ENCODE data around the gene PAM. TPM values are rescaled to one million over a fixed set of nuclear protein-coding genes. Genes with fewer than 3 reads are reported as not detected.

Gene PAM
- total and polyA plus RNA-seq, 12 donors, result 488 to 1,485 (median 1,074) TPM

DNA sequence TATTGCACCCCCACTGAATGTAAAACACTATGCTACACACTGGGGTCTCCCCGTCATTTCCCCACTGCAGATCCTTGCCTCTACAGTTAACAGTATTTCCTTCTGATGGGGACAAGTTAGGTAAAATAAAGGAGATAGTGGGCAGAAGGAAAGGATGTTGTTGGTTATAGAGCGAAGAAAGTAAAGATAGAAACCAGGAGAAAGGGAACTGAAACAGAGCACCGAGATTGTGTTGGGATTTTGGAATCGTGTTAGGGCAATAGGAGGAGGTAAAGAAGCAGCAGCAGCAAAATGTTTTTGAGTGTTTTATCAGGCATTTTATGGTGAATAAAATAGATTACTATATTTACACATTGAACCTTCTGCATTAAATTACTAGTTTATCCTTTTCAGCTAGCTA lies 60.0 kb downstream of the PAM start:
- intact Hi-C loops (cut with DNase I), result loop anchor here in 1 of 10 donors (5.0 kb wide), 1 partner anchor 42 kb away; no protein-coding TSS in a partner anchor
- H3K27me3 ChIP-seq, result no peaks in the 10 kb centered on the region
- no peaks in the 10 kb centered on the region for H3K36me3 ChIP-seq
- H3K4me3 ChIP-seq, result no peak overlapping the region
- no peaks in the 10 kb centered on the region for H3K9me3 ChIP-seq
- no peak for DNase-seq
- H3K27ac ChIP-seq, result no peak overlapping the region
- peaks cover 7 to 64% (median 32%) of the 10 kb centered on the region in 9 donors for H3K4me1 ChIP-seq
- no peak for TF ChIP-seq CTCF (IDR thresholded peaks at IDR 0.05)
- WGBS, 2 donors, result 58 to 61% methylated on average over 4 of the region's 4 CpGs
- ATAC-seq, result no peak

- intact Hi-C loops (cut with DNase I), result loop anchor here in 1 of 10 donors (5.0 kb wide), 1 partner anchor 42 kb away; no protein-coding TSS in a partner anchor
- Histone ChIP-seq H3K27ac (no peak overlapping the region), H3K27me3 (no peaks in the 10 kb centered on the region), H3K9me3 (no peaks in the 10 kb centered on the region), H3K4me1 (peaks cover 7 to 64% (median 32%) of the 10 kb centered on the region in 9 donors), H3K4me3 (no peak overlapping the region), H3K36me3 (no peaks in the 10 kb centered on the region)
- no peak for ATAC-seq
- no peak for TF ChIP-seq CTCF (IDR thresholded peaks at IDR 0.05)
- DNase-seq, result no peak
- 59 to 62% methylated on average over 3 of the region's 3 CpGs for WGBS, 2 donors
These were observed 60.6 kb downstream of the PAM start for GRCh38 chr5:102815540-102816332.

DNA sequence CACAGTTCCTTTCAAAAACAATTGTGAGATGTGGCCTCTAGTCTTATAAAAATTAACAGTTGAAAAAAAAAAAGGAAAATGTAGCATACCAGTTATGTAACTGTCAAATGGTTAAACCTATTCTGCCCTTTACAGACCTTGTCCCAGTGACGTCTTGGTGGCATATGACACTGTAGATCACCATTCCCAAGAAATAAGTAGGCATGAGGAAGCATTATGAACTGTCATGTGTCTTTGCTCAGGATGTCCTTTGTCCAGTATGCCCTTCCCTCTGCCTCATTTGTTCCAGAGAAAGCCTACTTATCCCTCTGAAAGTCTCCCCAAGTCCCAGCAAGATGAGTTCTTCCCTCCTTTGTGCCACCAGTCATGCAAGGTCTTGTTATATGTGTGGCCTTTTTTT lies 63.2 kb downstream of the PAM start:
- no peak for TF ChIP-seq CTCF (IDR thresholded peaks at IDR 0.05)
- H3K4me1 ChIP-seq, result peaks cover 7 to 51% (median 32%) of the 10 kb centered on the region in 9 donors
- WGBS, 2 donors, result 55 to 67% methylated on average over 1 of the region's 1 CpG
- no peak overlapping the region for H3K27ac ChIP-seq
- H3K36me3 ChIP-seq, result peaks cover 0 to 5% (median 0%) of the 10 kb centered on the region in 9 donors
- intact Hi-C loops (cut with DNase I), result loop anchor here in 1 of 10 donors (5.0 kb wide), 1 partner anchor 39 kb away; no protein-coding TSS in a partner anchor
- peak in 1 of 8 donors; percentile 27 for ATAC-seq
- no peaks in the 10 kb centered on the region for H3K27me3 ChIP-seq
- H3K9me3 ChIP-seq, result no peaks in the 10 kb centered on the region
- no peak for DNase-seq
- H3K4me3 ChIP-seq, result no peak overlapping the region

DNA sequence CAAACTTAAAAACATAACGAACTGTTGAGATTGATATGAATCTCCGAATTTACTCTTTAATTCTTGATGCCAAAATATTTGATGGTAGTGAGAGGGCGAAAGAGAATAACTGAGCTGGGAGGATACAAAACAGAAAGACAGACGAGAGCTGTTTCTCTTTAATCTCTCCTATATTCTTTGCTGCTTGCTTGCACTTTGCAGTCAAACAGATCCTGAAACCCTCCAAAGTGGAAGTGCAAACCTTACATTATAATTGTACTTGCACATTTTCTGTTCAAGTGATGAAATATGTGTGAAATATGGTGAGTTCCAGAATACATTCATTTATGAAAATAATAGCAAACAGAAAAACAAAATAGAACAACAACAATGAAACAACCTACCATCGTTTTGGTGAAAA lies 63.8 kb downstream of the PAM start:
- Histone ChIP-seq H3K9me3 (no peaks in the 10 kb centered on the region), H3K27ac (no peak overlapping the region), H3K4me3 (no peak overlapping the region), H3K27me3 (no peaks in the 10 kb centered on the region), H3K36me3 (peaks cover 0 to 5% (median 0%) of the 10 kb centered on the region in 9 donors), H3K4me1 (peaks cover 7 to 48% (median 32%) of the 10 kb centered on the region in 9 donors)
- intact Hi-C loops (cut with DNase I), result loop anchor here in 1 of 10 donors (5.0 kb wide), 1 partner anchor 38 kb away; no protein-coding TSS in a partner anchor
- DNase-seq (no peak), ATAC-seq (no peak)
- WGBS, 2 donors, result 82 to 90% methylated on average over 5 of the region's 5 CpGs
- TF ChIP-seq CTCF (IDR thresholded peaks at IDR 0.05), result no peak

Measured in heart right ventricle (tissue), 16 donors.